Adrenal gland (tissue), 5 donors: ENCODE data around the gene ABHD13.

Experiments
- CTCF ChIP-seq, 6 experiments: fragments of 450-650 bp in 4 of 6; fragments of 200-600 bp in 2 of 6; sonication (generic) in 1 of 6; IDR thresholded peaks; 1 replicate in 5 of 6; 2 replicates in 1 of 6; pipeline versions ENCODE4 v1.5.1 to v1.8.0; 2016 to 2021; ENCODE audit warnings: antibody characterized with exemption in 6 of 6, mild to moderate bottlenecking in 2 of 6, moderate library complexity in 1 of 6
- POLR2A ChIP-seq, 2 donors: fragments of 450-650 bp; IDR thresholded peaks; one replicate each; pipeline ENCODE4 v1.6.1; 2017; ENCODE audit warnings: antibody characterized with exemption in 2 of 2, mild to moderate bottlenecking in 2 of 2, moderate library complexity in 1 of 2
- donor health status: DM: no; HTN: no; CAD: no.

- TF ChIP-seq CTCF (IDR thresholded peaks at IDR 0.05) (no peak), POLR2A (IDR thresholded peaks at IDR 0.05) (no peak)
These were observed 22.3 kb upstream of the ABHD13 start for GRCh38 chr13:108195861-108196260.
